Astrocyte of the spinal cord (primary cell): ENCODE data around the gene HSF2BP.
A peak's percentile ranks its signal among the peaks of the same experiment; 100 is the strongest.
"Not testable (repeated sequence)": the region's sequence is repeated elsewhere in the genome, so short reads cannot be mapped to it uniquely, and the experiment has no call there.

ENCODE experiments used
- DNase-seq: peaks from one replicate; pipeline ENCODE4 v3.0.0; 2011; ENCODE audit warnings: low read depth, low spot score
- H3K4me3 ChIP-seq: 2 replicates; pipeline ENCODE4 v1.5.1; 2011; ENCODE audit warnings: low read depth, mild to moderate bottlenecking, low read length, moderate library complexity
- CTCF ChIP-seq: IDR thresholded peaks from 2 replicates; pipeline ENCODE4 v1.5.1; 2012; ENCODE audit warnings: low read depth, mild to moderate bottlenecking, low read length, inconsistent platforms
- in situ Hi-C: cut with HindIII; loops from 2 replicates; pipeline ENCODE4 v1.10.0; 2017; ENCODE audit warnings: low sequenced_read_pairs

Gene HSF2BP

GRCh38 chr21:43658769-43659135 is 536 bp downstream of the HSF2BP start:
- in situ Hi-C loops, result no loop called here
- no peak overlapping the region for H3K4me3 ChIP-seq
- DNase-seq, result no peak
- no peak for TF ChIP-seq CTCF

DNA sequence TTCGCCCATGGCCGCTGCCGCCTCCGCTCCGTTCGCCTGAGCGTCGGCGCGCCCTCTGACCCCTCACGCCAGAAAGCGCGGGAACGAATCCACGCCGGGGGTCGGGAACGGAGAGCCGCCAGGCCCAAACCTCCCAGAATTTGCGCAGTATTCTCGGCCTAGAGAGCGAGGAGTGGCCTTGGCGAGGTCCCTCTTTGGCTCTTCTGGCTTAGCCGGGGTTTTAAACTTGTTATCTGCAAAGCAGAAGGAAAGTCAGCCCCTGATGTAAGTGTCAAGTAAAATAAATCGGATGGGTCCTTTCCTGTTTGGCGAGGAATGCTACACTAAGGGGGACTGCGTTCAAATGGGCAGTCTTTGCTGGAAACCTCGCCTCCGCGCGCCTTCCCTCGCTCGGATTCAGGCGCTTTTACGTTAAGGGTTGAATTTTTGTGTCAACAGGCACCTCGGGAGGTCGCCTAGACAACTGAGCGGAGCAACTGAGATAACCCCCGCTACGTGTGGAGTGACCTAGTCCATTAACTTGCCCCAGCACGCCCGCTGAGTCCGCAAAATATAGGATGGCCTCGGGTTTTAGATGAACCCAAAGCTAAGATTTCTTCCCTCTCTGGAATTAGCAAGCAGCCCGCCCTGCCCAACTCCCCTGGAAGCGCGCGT is 1.1 kb downstream of the HSF2BP start:
- H3K4me3 ChIP-seq, result no peak overlapping the region
- no peak for TF ChIP-seq CTCF
- no peak for DNase-seq
- in situ Hi-C loops, result no loop called here

- H3K4me3 ChIP-seq, result no peak overlapping the region
- no peak for DNase-seq
- in situ Hi-C loops, result no loop called here
- TF ChIP-seq CTCF, result no peak
These were observed 1.8 kb downstream of the HSF2BP start for GRCh38 chr21:43657355-43658087.

DNA sequence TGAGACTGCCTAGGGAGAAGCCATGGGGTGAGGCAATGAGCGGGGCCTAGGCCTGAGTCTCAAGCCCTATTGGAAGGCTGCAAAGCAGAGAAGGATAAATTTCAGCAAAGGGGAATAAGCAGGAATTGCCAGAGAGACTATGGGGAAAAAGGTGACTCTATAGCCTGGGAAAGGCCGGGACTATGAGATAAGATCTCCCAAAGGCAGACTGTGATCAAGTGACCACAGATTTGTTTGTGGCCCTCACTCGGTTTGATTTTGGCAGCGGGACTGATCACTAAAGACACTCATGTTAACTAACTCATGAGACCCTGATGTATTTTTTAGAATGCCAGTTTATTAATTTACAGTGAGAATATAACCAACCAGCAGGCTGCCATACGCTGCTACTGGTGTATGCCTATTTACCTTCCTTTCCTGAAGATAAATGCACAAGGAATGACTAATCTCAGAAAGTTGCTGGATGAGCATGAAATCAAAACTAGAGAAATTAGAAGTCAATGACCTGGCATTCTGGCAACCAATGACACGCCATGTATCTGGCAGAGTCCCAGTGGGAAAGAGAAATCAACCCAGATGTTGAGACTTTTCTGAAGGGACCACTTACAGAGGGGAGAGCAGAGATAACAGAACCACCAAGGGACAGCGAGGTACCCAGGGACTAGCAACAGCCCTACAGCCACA is 4.3 kb downstream of the HSF2BP start:
- DNase-seq, result peak; percentile 41
- H3K4me3 ChIP-seq, result no peak overlapping the region
- no peak for TF ChIP-seq CTCF
- in situ Hi-C loops, result no loop called here

DNA sequence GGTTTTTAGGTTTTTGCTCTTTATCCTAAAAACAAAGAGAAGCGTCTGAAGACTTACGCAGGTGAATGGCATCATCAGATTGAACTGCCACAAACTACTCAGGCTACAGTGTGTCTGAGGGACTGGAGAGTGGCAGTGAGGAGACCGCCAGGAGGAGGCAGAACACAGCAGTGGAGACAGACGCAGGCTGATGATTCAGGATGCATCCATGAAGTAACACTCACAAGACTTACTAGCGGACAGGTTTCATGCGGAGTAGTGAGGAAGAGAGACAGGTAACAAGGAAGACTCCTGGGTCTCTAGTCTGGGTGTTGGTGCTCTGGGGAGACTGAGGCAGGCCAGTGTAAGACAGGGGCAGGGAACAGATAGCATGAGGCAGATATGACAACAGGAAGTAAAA is 5.7 kb downstream of the HSF2BP start:
- H3K4me3 ChIP-seq, result no peak overlapping the region
- TF ChIP-seq CTCF, result peak; percentile 4
- no peak for DNase-seq
- in situ Hi-C loops, result no loop called here

- no peak for TF ChIP-seq CTCF
- H3K4me3 ChIP-seq, result no peak overlapping the region
- in situ Hi-C loops, result no loop called here
These were observed 6.7 kb downstream of the HSF2BP start for GRCh38 chr21:43652616-43653015.

DNA sequence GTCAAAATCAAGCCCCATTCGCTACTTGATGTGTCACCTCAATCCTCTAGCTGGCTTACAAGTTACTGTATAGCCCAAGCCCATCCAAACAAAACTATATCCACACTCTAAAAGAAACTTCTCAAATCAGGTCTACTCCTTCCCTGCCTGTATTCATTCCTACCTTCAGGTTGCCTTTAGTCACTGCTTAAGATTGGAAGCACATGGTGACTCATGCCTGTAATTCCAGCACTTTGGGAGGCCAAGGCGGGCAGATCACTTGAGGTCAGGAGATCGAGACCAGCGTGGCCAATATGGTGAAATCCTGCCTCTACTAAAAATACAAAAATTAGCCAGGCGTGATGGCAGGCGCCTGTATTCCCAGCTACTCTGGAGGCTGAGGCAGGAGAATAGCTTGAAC is 7.4 kb downstream of the HSF2BP start:
- DNase-seq, in situ Hi-C loops, H3K4me3 ChIP-seq: not testable (repeated sequence)

More at GRCh38 chr21:43652616-43653015, 6.7 kb downstream of the HSF2BP start:
- no peak for DNase-seq
